RWPE1 (cell line): ENCODE measurements around the gene PIP4K2A.

ENCODE experiments used
- CTCF ChIA-PET: fragments of 350-600 bp; sonication (Branson Sonifier 250); formaldehyde crosslinking; extraction: SDS; loops from one replicate; lab custom pipeline; 2021; lab: Yijun Ruan, JAX
- POLR2A ChIA-PET: fragments of 400-600 bp; formaldehyde crosslinking; extraction: SDS; loops from one replicate; lab custom pipeline; 2020; ENCODE audit warnings: antibody characterized with exemption; ENCODE audit not compliant: low non-redundant PET; lab: Yijun Ruan, JAX
- DNase-seq: peaks from one replicate; pipeline ENCODE4 v3.0.0; 2012; ENCODE audit warnings: low spot score
- H3K27ac ChIP-seq: fragments of 450-650 bp; 2 replicates; pipeline ENCODE4 v1.5.1; 2017
- CTCF ChIP-seq: fragments of 450-650 bp; conservative IDR thresholded peaks from 2 replicates; pipeline ENCODE4 v1.5.1; 2017; ENCODE audit warnings: low read depth, mild to moderate bottlenecking

PIP4K2A gene

GRCh38 chr10:22701132-22701826, 13.1 kb downstream of the PIP4K2A start:
- TF ChIP-seq CTCF = no peak
- no peak overlapping the region for H3K27ac ChIP-seq
- POLR2A ChIA-PET = no interaction called here
- CTCF ChIA-PET = interaction anchor here (0.6 kb wide), 2 partner anchors 27 to 724 kb away, joined by 5 to 6 read pairs; no protein-coding TSS in a partner anchor
- DNase-seq = no peak

GRCh38 chr10:22700489-22700888, 13.9 kb downstream of the PIP4K2A start:
- no peak for DNase-seq
- no peak overlapping the region for H3K27ac ChIP-seq
- ChIA-PET CTCF (interaction anchor here (0.6 kb wide), 1 partner anchor 723 kb away, joined by 5 read pairs; no protein-coding TSS in a partner anchor), POLR2A (no interaction called here)
- no peak for TF ChIP-seq CTCF

GRCh38 chr10:22699976-22700375, 14.4 kb downstream of the PIP4K2A start:
- CTCF ChIA-PET = interaction anchor here (0.6 kb wide), 1 partner anchor 543 kb away, joined by 5 read pairs; no protein-coding TSS in a partner anchor
- DNase-seq = no peak
- TF ChIP-seq CTCF = no peak
- POLR2A ChIA-PET = no interaction called here
- no peak overlapping the region for H3K27ac ChIP-seq

- no peak overlapping the region for H3K27ac ChIP-seq
- no peak for TF ChIP-seq CTCF
- DNase-seq = no peak
- POLR2A ChIA-PET = no interaction called here
- CTCF ChIA-PET = no interaction called here
These were observed 15.4 kb downstream of the PIP4K2A start for GRCh38 chr10:22698941-22699440.

GRCh38 chr10:22697800-22698199, 16.6 kb downstream of the PIP4K2A start:
- no peak overlapping the region for H3K27ac ChIP-seq
- ChIA-PET CTCF (no interaction called here), POLR2A (no interaction called here)
- DNase-seq = no peak
- no peak for TF ChIP-seq CTCF

GRCh38 chr10:22697101-22697500, 17.3 kb downstream of the PIP4K2A start:
- CTCF ChIA-PET = no interaction called here
- no peak for TF ChIP-seq CTCF
- POLR2A ChIA-PET = no interaction called here

More at GRCh38 chr10:22697101-22697500, 17.3 kb downstream of the PIP4K2A start:
- DNase-seq = no peak
- H3K27ac ChIP-seq = no peak overlapping the region
